ENCODE measurements around the gene MTX1. TPM values are rescaled to one million over a fixed set of nuclear protein-coding genes. Genes with fewer than 3 reads are reported as not detected.

The MTX1 gene
- total and polyA plus RNA-seq, 9 of the 15 experiments (the other 6 are each of a cell fraction or from before 2014, with no cell fraction given): 29.1 to 98.4 (median 66.9) TPM

DNA sequence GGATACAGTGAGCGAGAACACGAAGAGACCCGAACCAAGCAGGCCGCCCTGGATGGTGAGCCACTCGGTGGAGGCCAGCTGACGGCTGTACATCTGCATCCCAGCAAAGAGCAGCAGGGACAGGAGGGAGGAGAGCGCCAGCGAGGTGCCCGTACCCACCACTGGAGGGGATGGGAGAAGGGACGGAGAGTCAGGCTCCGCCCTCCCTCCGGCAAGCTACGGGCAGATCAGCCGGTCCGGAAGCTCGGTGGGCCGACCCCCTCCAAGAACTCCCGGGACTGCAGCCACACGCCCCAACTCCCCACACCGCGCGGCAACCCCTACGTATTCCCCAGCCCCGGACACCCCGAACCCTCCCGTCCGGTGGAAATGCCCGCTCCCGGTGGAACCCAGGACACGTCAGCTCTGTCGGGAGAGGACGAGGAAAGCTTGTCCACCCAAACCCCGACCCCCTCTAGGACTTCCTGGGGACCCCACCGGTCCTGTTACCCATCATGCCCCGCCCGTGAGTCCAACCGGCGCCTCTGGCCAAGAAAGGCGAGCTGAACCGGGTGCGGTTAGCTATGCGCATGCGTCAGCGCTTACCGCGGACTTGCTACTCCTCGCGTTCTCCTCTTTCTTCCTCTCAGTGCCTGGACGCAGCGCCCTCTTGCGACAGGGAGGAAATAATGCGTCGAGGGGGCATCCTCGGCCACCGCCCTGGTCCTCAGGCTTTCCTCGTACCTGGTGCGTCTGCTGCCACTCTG lies 35.6 kb upstream of the MTX1 start, which contains the start of gene KRTCAP2 (continued):
- TF ChIP-seq, protein P1, sequence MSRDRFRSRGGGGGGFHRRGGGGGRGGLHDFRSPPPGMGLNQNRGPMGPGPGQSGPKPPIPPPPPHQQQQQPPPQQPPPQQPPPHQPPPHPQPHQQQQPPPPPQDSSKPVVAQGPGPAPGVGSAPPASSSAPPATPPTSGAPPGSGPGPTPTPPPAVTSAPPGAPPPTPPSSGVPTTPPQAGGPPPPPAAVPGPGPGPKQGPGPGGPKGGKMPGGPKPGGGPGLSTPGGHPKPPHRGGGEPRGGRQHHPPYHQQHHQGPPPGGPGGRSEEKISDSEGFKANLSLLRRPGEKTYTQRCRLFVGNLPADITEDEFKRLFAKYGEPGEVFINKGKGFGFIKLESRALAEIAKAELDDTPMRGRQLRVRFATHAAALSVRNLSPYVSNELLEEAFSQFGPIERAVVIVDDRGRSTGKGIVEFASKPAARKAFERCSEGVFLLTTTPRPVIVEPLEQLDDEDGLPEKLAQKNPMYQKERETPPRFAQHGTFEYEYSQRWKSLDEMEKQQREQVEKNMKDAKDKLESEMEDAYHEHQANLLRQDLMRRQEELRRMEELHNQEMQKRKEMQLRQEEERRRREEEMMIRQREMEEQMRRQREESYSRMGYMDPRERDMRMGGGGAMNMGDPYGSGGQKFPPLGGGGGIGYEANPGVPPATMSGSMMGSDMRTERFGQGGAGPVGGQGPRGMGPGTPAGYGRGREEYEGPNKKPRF (IDR thresholded peaks at IDR 0.05; ENCODE audit: low read depth, low read length): no peak
- no peak for TF ChIP-seq TCF3 (CRISPR knock-in tag; IDR thresholded peaks at IDR 0.05)
- peak; percentile 41; the same call in 1 of the 2 replicates for TF ChIP-seq KLF16 (IDR thresholded peaks at IDR 0.05)
- TF ChIP-seq ZNF644 (tag; IDR thresholded peaks at IDR 0.05; ENCODE audit: low read depth): no peak
- no peak for TF ChIP-seq HNRNPK (IDR thresholded peaks at IDR 0.05; ENCODE audit: low read depth, low read length, poor library complexity, severe bottlenecking)
- peak in 1 of 2 experiments; percentile 83; a peak in 2 of 4 replicates for TF ChIP-seq SRF (CRISPR knock-in tag; IDR thresholded peaks at IDR 0.05)
- TF ChIP-seq SIN3A (IDR thresholded peaks at IDR 0.05; ENCODE audit: borderline replicate concordance in 2 of 2, control insufficient read depth in 1 of 2, low read depth in 2 of 2, low read length in 2 of 2): no peak
- TF ChIP-seq RAD21 (CRISPR knock-in tag; conservative IDR thresholded peaks at IDR 0.05 in 1 of 2, IDR thresholded peaks at IDR 0.05 in 1 of 2): peak in 1 of 2 experiments; percentile 47; a peak in 3 of 4 replicates
- TF ChIP-seq GABPA (tag; conservative IDR thresholded peaks at IDR 0.05; ENCODE audit: low read depth): 0 out of 2 replicates have a peak, but pooled peaks have one; percentile 45
- no peak for TF ChIP-seq CHD2 (IDR thresholded peaks at IDR 0.05; ENCODE audit: low read depth, low read length)
- TF ChIP-seq NFRKB (IDR thresholded peaks at IDR 0.05; ENCODE audit: low read depth): peak; percentile 65; the same call in 1 of the 2 replicates
- TF ChIP-seq POLR2H (tag; IDR thresholded peaks at IDR 0.05; ENCODE audit: low read depth): no peak
- TF ChIP-seq SMAD3 (CRISPR knock-in tag; conservative IDR thresholded peaks at IDR 0.05): no peak; the same call in 1 of the 2 replicates
- no peak for TF ChIP-seq ATF1 (CRISPR knock-in tag; IDR thresholded peaks at IDR 0.05)
- peak; percentile 50 for TF ChIP-seq ATF1 (tag; IDR thresholded peaks at IDR 0.05)
- TF ChIP-seq ZNF282 (CRISPR knock-in tag; IDR thresholded peaks at IDR 0.05): no peak
- no peak for TF ChIP-seq HDAC6 (IDR thresholded peaks at IDR 0.05; ENCODE audit: low read depth, low read length)
- TF ChIP-seq ZBTB17 (CRISPR knock-in tag; IDR thresholded peaks at IDR 0.05): 0 out of 2 replicates have a peak, but pooled peaks have one; percentile 11
- no peak for TF ChIP-seq NFIX (CRISPR knock-in tag; IDR thresholded peaks at IDR 0.05; ENCODE audit: low read depth)
- TF ChIP-seq POLR2AphosphoS2 (IDR thresholded peaks at IDR 0.05; ENCODE audit: low read length): peak; percentile 61; the same call in 1 of the 2 replicates
- no peak for TF ChIP-seq ILK (tag; IDR thresholded peaks at IDR 0.05; ENCODE audit: borderline replicate concordance, low read depth)
- TF ChIP-seq ZNF23 (CRISPR knock-in tag; IDR thresholded peaks at IDR 0.05): no peak
- TF ChIP-seq ZBED1 (IDR thresholded peaks at IDR 0.05): no peak
- TF ChIP-seq PHF8 (IDR thresholded peaks at IDR 0.05; ENCODE audit: borderline replicate concordance, low read length): peak; percentile 93; the same call in 1 of the 2 replicates
- no peak for TF ChIP-seq ZNF274 (IDR thresholded peaks at IDR 0.05; ENCODE audit: borderline replicate concordance, low read depth, low read length)
- no peak for TF ChIP-seq BRD9 (IDR thresholded peaks at IDR 0.05; ENCODE audit: low read depth, partially characterized antibody)
- TF ChIP-seq CXXC5 (CRISPR knock-in tag; IDR thresholded peaks at IDR 0.05): peak; percentile 66
- no peak for TF ChIP-seq FUS (optimal IDR thresholded peaks at IDR 0.05; ENCODE audit: low read depth, low read length)
- TF ChIP-seq BACH1 (tag; IDR thresholded peaks at IDR 0.05): no peak

Measured in K562 (cell line).